Naive thymus-derived CD4-positive, alpha-beta T cell (primary cell): ENCODE data around the gene GRXCR2. TPM values are rescaled to one million over a fixed set of nuclear protein-coding genes. Genes with fewer than 3 reads are reported as not detected.

ENCODE experiments used
- ATAC-seq: fragments of 150-1000 bp; cut with Tn5 transposase; 2 replicates; pipeline ENCODE4 v1.10.0; 2021; ENCODE audit warnings: mild to moderate bottlenecking, moderate library complexity
- CTCF ChIA-PET: fragments of 350-600 bp; sonication (Branson Sonifier 250); formaldehyde crosslinking; loops from one replicate; lab custom pipeline; 2021; ENCODE audit warnings: antibody characterized with exemption; lab: Charles Lee
- POLR2A ChIA-PET: fragments of 350-600 bp; sonication (Branson Sonifier 250); formaldehyde crosslinking; loops from one replicate; lab custom pipeline; 2021; ENCODE audit warnings: antibody characterized with exemption, inconsistent platforms; lab: Charles Lee
- DNase-seq, 9 donors: peaks; one replicate each; pipeline versions ENCODE4 v3.0.0 to v3.0.0-alpha.2; 2020 to 2022; ENCODE audit warnings: mixed read lengths in 1 of 9
- H3K27ac ChIP-seq: one replicate; pipeline ENCODE4 v1.7.0; 2013; ENCODE audit warnings: mild to moderate bottlenecking, low read depth, low read length, moderate library complexity
- H3K27me3 ChIP-seq, 2 donors: one replicate each; pipeline ENCODE4 v1.7.0; 2013; ENCODE audit warnings: low read length in 2 of 2, mild to moderate bottlenecking in 2 of 2, moderate library complexity in 2 of 2; ENCODE audit not compliant: control insufficient read depth in 2 of 2, insufficient read depth in 2 of 2
- H3K36me3 ChIP-seq, 3 experiments: 1 replicate in 2 of 3; 2 replicates in 1 of 3; pipeline ENCODE4 v1.7.0; 2013; ENCODE audit warnings: low read length in 3 of 3, mild to moderate bottlenecking in 3 of 3, moderate library complexity in 1 of 3; ENCODE audit not compliant: insufficient read depth in 3 of 3, control insufficient read depth in 2 of 3
- H3K4me1 ChIP-seq, 2 donors: one replicate each; pipeline ENCODE4 v1.7.0; 2013; ENCODE audit warnings: low read length in 2 of 2, mild to moderate bottlenecking in 2 of 2, moderate library complexity in 1 of 2; ENCODE audit not compliant: control insufficient read depth in 2 of 2, insufficient read depth in 2 of 2
- H3K4me3 ChIP-seq: 2 replicates; pipeline ENCODE4 v1.7.0; 2013; ENCODE audit warnings: mild to moderate bottlenecking, low read length
- H3K9me3 ChIP-seq, 3 experiments: 1 replicate in 2 of 3; 2 replicates in 1 of 3; pipeline ENCODE4 v1.7.0; 2013; ENCODE audit warnings: low read length in 3 of 3; ENCODE audit not compliant: control insufficient read depth in 2 of 3
- H3K27ac Mint-ChIP-seq, 9 donors: one replicate each; pipeline ENCODE4 v1.8.0; 2020 to 2022; ENCODE audit warnings: mixed read lengths in 9 of 9, mild to moderate bottlenecking in 8 of 9, moderate library complexity in 5 of 9, inconsistent platforms in 2 of 9
- H3K27me3 Mint-ChIP-seq, 5 donors: one replicate each; pipeline ENCODE4 v1.8.0; 2021 to 2022; ENCODE audit warnings: mixed read lengths in 5 of 5, mild to moderate bottlenecking in 1 of 5
- H3K36me3 Mint-ChIP-seq, 5 donors: one replicate each; pipeline ENCODE4 v1.8.0; 2020 to 2022; ENCODE audit warnings: mixed read lengths in 5 of 5, mild to moderate bottlenecking in 3 of 5, inconsistent platforms in 1 of 5
- H3K4me1 Mint-ChIP-seq, 7 donors: one replicate each; pipeline ENCODE4 v1.8.0; 2020 to 2022; ENCODE audit warnings: mixed read lengths in 7 of 7, mild to moderate bottlenecking in 3 of 7, inconsistent platforms in 1 of 7
- H3K4me3 Mint-ChIP-seq, 10 donors: one replicate each; pipeline ENCODE4 v1.8.0; 2020 to 2022; ENCODE audit warnings: mild to moderate bottlenecking in 10 of 10, mixed read lengths in 10 of 10, moderate library complexity in 6 of 10, inconsistent platforms in 2 of 10
- H3K9me3 Mint-ChIP-seq, 11 donors: one replicate each; pipeline ENCODE4 v1.8.0; 2020 to 2022; ENCODE audit warnings: mixed read lengths in 11 of 11, mild to moderate bottlenecking in 4 of 11, inconsistent platforms in 1 of 11, moderate library complexity in 1 of 11
- intact Hi-C, 2 donors: fragments of 100-400 bp; cut with micrococcal nuclease; formaldehyde crosslinking; loops; one replicate each; pipeline ENCODE4 v1.15.1; 2023
- polyA plus RNA-seq, 2 donors: library from polyadenylated mRNA; unstranded; fragments of 300-500 nt; fragmentation: Illumina TruSeq; gene quantifications; one replicate each; pipeline ENCODE4 v1.2.3, GENCODE V29; 2021
- total RNA-seq, 6 experiments: library from RNA in 5 of 6; stranded (reverse) in 5 of 6; gene quantifications; 1 replicate in 5 of 6; 2 replicates in 1 of 6; pipeline ENCODE4 v1.2.3 and lab custom pipeline; 2021 to 2026

Gene GRXCR2
- total and polyA plus RNA-seq, 7 experiments from 2014 or later, result not detected

- Histone ChIP-seq H3K4me1 (no peaks in the 10 kb centered on the region), H3K36me3 (no peaks in the 10 kb centered on the region), H3K4me3 (no peak overlapping the region), H3K9me3 (no peaks in the 10 kb centered on the region), H3K27ac (no peak overlapping the region), H3K27me3 (no peaks in the 10 kb centered on the region)
- ATAC-seq, result no peak
- ChIA-PET POLR2A (no interaction called here), CTCF (no interaction called here)
- intact Hi-C loops, result no loop called here
- H3K9me3 Mint-ChIP-seq, result peaks cover 0 to 5% (median 0%) of the 10 kb centered on the region in 11 donors
- H3K36me3 Mint-ChIP-seq, result no peaks in the 10 kb centered on the region
- peaks cover 4 to 12% (median 6%) of the 10 kb centered on the region in 5 donors for H3K27me3 Mint-ChIP-seq
- no peak overlapping the region for H3K27ac Mint-ChIP-seq
- peaks cover 0 to 3% (median 0%) of the 10 kb centered on the region in 7 donors for H3K4me1 Mint-ChIP-seq
- DNase-seq, result no peak
- no peak overlapping the region for H3K4me3 Mint-ChIP-seq
These were observed 44.5 kb upstream of the GRXCR2 start for GRCh38 chr5:145917288-145917687.

DNA sequence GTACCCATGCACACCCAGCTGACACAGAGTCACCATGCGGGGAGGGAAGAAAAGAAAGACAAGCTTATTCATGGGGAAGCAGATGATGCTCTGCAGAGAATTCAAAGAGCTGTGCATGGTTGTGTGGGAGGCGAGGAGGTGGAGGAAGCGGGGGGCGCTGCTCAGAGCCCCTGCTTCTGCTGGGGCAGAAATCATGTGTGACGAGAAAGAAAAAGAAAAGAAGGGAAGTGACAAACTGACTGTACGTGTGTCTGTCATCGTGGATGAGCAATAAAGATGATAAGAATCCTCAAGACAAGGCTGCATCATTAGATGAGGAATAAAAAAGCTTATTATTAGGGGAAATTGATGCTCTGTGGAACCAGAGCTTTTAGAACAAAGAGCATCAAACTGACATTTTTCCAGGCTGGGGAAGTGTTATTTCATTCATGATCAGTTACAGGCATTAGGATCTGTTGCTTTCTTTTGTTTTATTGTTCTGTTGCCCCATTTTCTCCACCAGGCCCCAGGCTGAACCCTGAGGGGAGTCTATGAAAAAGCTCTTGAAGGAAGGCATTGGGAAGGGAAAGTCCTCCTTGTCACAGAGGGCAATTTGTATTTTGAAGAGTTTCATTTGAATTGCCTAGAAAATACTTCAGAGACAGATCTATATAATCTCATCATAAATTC lies 43.3 kb upstream of the GRXCR2 start:
- Mint-ChIP-seq H3K9me3 (peaks cover 0 to 5% (median 0%) of the 10 kb centered on the region in 11 donors), H3K36me3 (no peaks in the 10 kb centered on the region), H3K4me3 (no peak overlapping the region), H3K27me3 (peaks cover 0 to 11% (median 5%) of the 10 kb centered on the region in 5 donors), H3K27ac (no peak overlapping the region), H3K4me1 (peaks cover 0 to 3% (median 0%) of the 10 kb centered on the region in 7 donors)
- H3K27me3 ChIP-seq, result no peaks in the 10 kb centered on the region
- DNase-seq (no peak), ATAC-seq (no peak)
- ChIA-PET CTCF (no interaction called here), POLR2A (no interaction called here)
- no peak overlapping the region for H3K27ac ChIP-seq
- no peaks in the 10 kb centered on the region for H3K9me3 ChIP-seq
- H3K36me3 ChIP-seq, result no peaks in the 10 kb centered on the region
- intact Hi-C loops, result no loop called here
- H3K4me1 ChIP-seq, result no peaks in the 10 kb centered on the region
- no peak overlapping the region for H3K4me3 ChIP-seq

GRCh38 chr5:145913701-145914100 lies 40.9 kb upstream of the GRXCR2 start:
- intact Hi-C loops, result no loop called here
- H3K4me3 Mint-ChIP-seq, result no peak overlapping the region
- ATAC-seq, result no peak
- no peaks in the 10 kb centered on the region for H3K4me1 ChIP-seq
- peaks cover 0 to 8% (median 6%) of the 10 kb centered on the region in 5 donors for H3K27me3 Mint-ChIP-seq
- no peaks in the 10 kb centered on the region for H3K9me3 ChIP-seq
- no peak overlapping the region for H3K27ac Mint-ChIP-seq
- CTCF ChIA-PET, result no interaction called here
- H3K27me3 ChIP-seq, result no peaks in the 10 kb centered on the region
- POLR2A ChIA-PET, result no interaction called here
- H3K36me3 ChIP-seq, result no peaks in the 10 kb centered on the region
- no peaks in the 10 kb centered on the region for H3K36me3 Mint-ChIP-seq
- no peak for DNase-seq
- H3K9me3 Mint-ChIP-seq, result peaks cover 0 to 5% (median 0%) of the 10 kb centered on the region in 11 donors
- no peak overlapping the region for H3K27ac ChIP-seq
- no peak overlapping the region for H3K4me3 ChIP-seq
- H3K4me1 Mint-ChIP-seq, result peaks cover 0 to 3% (median 0%) of the 10 kb centered on the region in 7 donors

- H3K36me3 ChIP-seq, result no peaks in the 10 kb centered on the region
- H3K4me3 Mint-ChIP-seq, result no peak overlapping the region
- intact Hi-C loops, result no loop called here
- no peak overlapping the region for H3K4me3 ChIP-seq
- H3K27me3 ChIP-seq, result no peaks in the 10 kb centered on the region
- ChIA-PET POLR2A (no interaction called here), CTCF (no interaction called here)
- peaks cover 0 to 5% (median 0%) of the 10 kb centered on the region in 11 donors for H3K9me3 Mint-ChIP-seq
- ATAC-seq (no peak), DNase-seq (no peak)
- H3K27ac Mint-ChIP-seq, result no peak overlapping the region
- H3K36me3 Mint-ChIP-seq, result no peaks in the 10 kb centered on the region
- peaks cover 0 to 3% (median 0%) of the 10 kb centered on the region in 7 donors for H3K4me1 Mint-ChIP-seq
- no peaks in the 10 kb centered on the region for H3K9me3 ChIP-seq
- H3K4me1 ChIP-seq, result no peaks in the 10 kb centered on the region
- H3K27ac ChIP-seq, result no peak overlapping the region
- peaks cover 0 to 9% (median 6%) of the 10 kb centered on the region in 5 donors for H3K27me3 Mint-ChIP-seq
These were observed 39.8 kb upstream of the GRXCR2 start for GRCh38 chr5:145912594-145912993.

GRCh38 chr5:145912019-145912418 lies 39.2 kb upstream of the GRXCR2 start:
- DNase-seq (no peak), ATAC-seq (no peak)
- no peaks in the 10 kb centered on the region for H3K36me3 Mint-ChIP-seq
- no peak overlapping the region for H3K27ac Mint-ChIP-seq
- no peak overlapping the region for H3K4me3 ChIP-seq
- no peak overlapping the region for H3K4me3 Mint-ChIP-seq
- no peaks in the 10 kb centered on the region for H3K36me3 ChIP-seq
- no peaks in the 10 kb centered on the region for H3K9me3 ChIP-seq
- intact Hi-C loops, result no loop called here
- H3K4me1 ChIP-seq, result no peaks in the 10 kb centered on the region
- ChIA-PET CTCF (no interaction called here), POLR2A (no interaction called here)
- H3K4me1 Mint-ChIP-seq, result peaks cover 0 to 3% (median 0%) of the 10 kb centered on the region in 7 donors
- peaks cover 0 to 4% (median 0%) of the 10 kb centered on the region in 11 donors for H3K9me3 Mint-ChIP-seq
- no peak overlapping the region for H3K27ac ChIP-seq
- H3K27me3 Mint-ChIP-seq, result peaks cover 0 to 11% (median 5%) of the 10 kb centered on the region in 5 donors
- H3K27me3 ChIP-seq, result no peaks in the 10 kb centered on the region

GRCh38 chr5:145911164-145911563 lies 38.4 kb upstream of the GRXCR2 start:
- Histone ChIP-seq H3K9me3 (no peaks in the 10 kb centered on the region), H3K36me3 (no peaks in the 10 kb centered on the region), H3K27ac (no peak overlapping the region), H3K27me3 (no peaks in the 10 kb centered on the region), H3K4me3 (no peak overlapping the region), H3K4me1 (no peaks in the 10 kb centered on the region)
- Mint-ChIP-seq H3K27ac (no peak overlapping the region), H3K4me3 (no peak overlapping the region), H3K4me1 (peaks cover 0 to 3% (median 0%) of the 10 kb centered on the region in 7 donors), H3K36me3 (no peaks in the 10 kb centered on the region), H3K9me3 (peaks cover 0 to 7% (median 0%) of the 10 kb centered on the region in 11 donors), H3K27me3 (peaks cover 0 to 17% (median 5%) of the 10 kb centered on the region in 5 donors)
- DNase-seq, result no peak
- CTCF ChIA-PET, result no interaction called here
- intact Hi-C loops, result no loop called here
- ATAC-seq, result no peak
- POLR2A ChIA-PET, result no interaction called here
